ENCODE results near the gene GLG1. TPM values are rescaled to one million over a fixed set of nuclear protein-coding genes. Genes with fewer than 3 reads are reported as not detected.

Gene GLG1
- total and polyA plus RNA-seq, 8 donors: 116 to 147 (median 135) TPM

DNA sequence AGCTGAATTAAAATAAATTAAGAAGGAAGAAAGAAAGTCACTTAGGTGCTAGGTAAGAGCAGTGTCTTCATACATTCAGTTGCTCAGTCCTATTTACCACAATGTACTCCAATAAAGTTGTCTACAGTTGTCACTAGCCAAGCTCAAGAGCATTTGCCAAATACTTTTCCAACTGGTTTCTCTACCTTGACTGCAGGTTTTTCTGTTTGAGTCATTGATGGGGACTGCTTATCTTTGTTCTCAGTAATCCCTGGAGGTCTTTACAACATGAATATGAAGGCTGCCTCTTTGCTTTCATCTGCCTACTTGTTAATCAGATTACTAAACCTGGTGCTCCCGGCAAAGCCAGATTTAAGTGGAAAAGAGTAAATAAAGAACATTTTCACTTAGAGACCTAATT, 121.0 kb downstream of the GLG1 start:
- no peaks in the 10 kb centered on the region for H3K4me1 ChIP-seq
- DNase-seq: no peak
- no peak for TF ChIP-seq CTCF (IDR thresholded peaks at IDR 0.05)
- no peak overlapping the region for H3K27ac ChIP-seq
- intact Hi-C loops (cut with DNase I): no loop called here
- no peaks in the 10 kb centered on the region for H3K27me3 ChIP-seq
- H3K9me3 ChIP-seq: no peaks in the 10 kb centered on the region
- H3K36me3 ChIP-seq: peaks cover 0 to 78% of the 10 kb centered on the region in 2 donors
- peak; percentile 70 for ATAC-seq
- no peak overlapping the region for H3K4me3 ChIP-seq

- DNase-seq (peak in 1 of 4 donors; percentile 49), ATAC-seq (peak; percentile 95)
- Histone ChIP-seq H3K4me3 (no peak overlapping the region), H3K9me3 (no peaks in the 10 kb centered on the region), H3K27me3 (no peaks in the 10 kb centered on the region), H3K36me3 (peaks cover 0 to 86% of the 10 kb centered on the region in 2 donors), H3K4me1 (peaks cover 6 to 10% of the 10 kb centered on the region in 2 donors), H3K27ac (peak overlapping the region; percentile 23 to 48)
- no peak for TF ChIP-seq CTCF (IDR thresholded peaks at IDR 0.05)
- intact Hi-C loops (cut with DNase I): no loop called here
Observed at GRCh38 chr16:74480150-74481029, 126.5 kb downstream of the GLG1 start.

DNA sequence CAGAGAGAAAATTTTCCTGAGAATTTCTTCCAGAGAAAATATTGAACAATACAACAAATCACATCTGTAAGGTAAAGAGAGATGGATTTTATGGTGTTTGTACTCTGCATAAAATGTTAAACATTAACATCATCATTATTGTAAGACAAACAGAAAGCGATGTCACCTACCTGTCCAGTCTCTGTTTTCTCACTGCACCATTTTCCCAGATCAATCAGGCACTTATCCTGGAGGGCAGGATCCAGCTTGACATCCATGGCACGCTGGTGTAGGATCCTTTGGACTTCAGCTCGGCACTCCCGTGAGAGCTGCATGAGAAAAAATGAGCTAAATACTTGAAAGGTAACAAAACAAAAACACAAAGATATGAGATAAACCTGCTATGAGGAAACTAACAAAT, 129.7 kb downstream of the GLG1 start:
- ATAC-seq (no peak), DNase-seq (no peak)
- H3K27me3 ChIP-seq: no peaks in the 10 kb centered on the region
- H3K4me3 ChIP-seq: no peak overlapping the region
- H3K9me3 ChIP-seq: no peaks in the 10 kb centered on the region
- TF ChIP-seq CTCF (IDR thresholded peaks at IDR 0.05): no peak
- intact Hi-C loops (cut with DNase I): loop anchor here in 1 of 2 donors (10.0 kb wide), 1 partner anchor 148 kb away; no protein-coding TSS in a partner anchor
- H3K36me3 ChIP-seq: peaks cover 0 to 88% of the 10 kb centered on the region in 2 donors
- H3K27ac ChIP-seq: no peak overlapping the region
- H3K4me1 ChIP-seq: peaks cover 6 to 10% of the 10 kb centered on the region in 2 donors

GRCh38 chr16:74474416-74474815, 132.5 kb downstream of the GLG1 start:
- H3K36me3 ChIP-seq: peaks cover 0 to 97% of the 10 kb centered on the region in 2 donors
- no peak for TF ChIP-seq CTCF (IDR thresholded peaks at IDR 0.05)
- intact Hi-C loops (cut with DNase I): loop anchor here in 1 of 2 donors (10.0 kb wide), 1 partner anchor 150 kb away; no protein-coding TSS in a partner anchor

DNA sequence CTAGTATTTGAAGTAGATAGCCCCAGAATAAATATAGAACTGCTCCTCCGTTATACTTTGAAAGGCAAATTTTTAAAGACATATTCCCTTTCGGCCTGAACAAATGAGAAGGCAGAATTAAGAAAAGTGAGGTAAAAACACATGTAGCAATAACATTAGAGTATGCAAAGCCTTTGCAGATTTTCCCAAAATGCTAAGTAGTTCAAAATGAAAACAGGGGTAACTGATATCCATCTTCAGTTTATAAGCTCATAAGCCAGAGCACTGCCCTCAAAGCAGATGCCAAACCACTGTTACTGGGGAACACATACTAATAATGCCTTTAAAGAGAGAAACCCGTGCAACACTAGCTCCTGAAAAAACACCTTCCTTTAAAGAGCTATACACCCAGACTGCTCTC, 134.4 kb downstream of the GLG1 start:
- no peak for TF ChIP-seq CTCF (IDR thresholded peaks at IDR 0.05)
- Histone ChIP-seq H3K4me1 (no peaks in the 10 kb centered on the region), H3K27ac (no peak overlapping the region), H3K27me3 (no peaks in the 10 kb centered on the region), H3K9me3 (no peaks in the 10 kb centered on the region), H3K4me3 (no peak overlapping the region), H3K36me3 (peaks cover 0 to 100% of the 10 kb centered on the region in 2 donors)
- intact Hi-C loops (cut with DNase I): loop anchor here in 1 of 2 donors (10.0 kb wide), 1 partner anchor 152 kb away; no protein-coding TSS in a partner anchor
- DNase-seq (no peak), ATAC-seq (no peak)

More at GRCh38 chr16:74474416-74474815, 132.5 kb downstream of the GLG1 start:
- Histone ChIP-seq H3K9me3 (no peaks in the 10 kb centered on the region), H3K27ac (no peak overlapping the region), H3K4me1 (no peaks in the 10 kb centered on the region), H3K4me3 (no peak overlapping the region), H3K27me3 (no peaks in the 10 kb centered on the region)
- no peak for ATAC-seq
- DNase-seq: no peak
